Measurements from ENCODE around the gene ATOSB. TPM values are rescaled to one million over a fixed set of nuclear protein-coding genes. Genes with fewer than 3 reads are reported as not detected.
A peak's percentile ranks its signal among the peaks of the same experiment; 100 is the strongest.

ATOSB gene
- total RNA-seq, 1 experiment from 2014 or later = 10.2 TPM

DNA sequence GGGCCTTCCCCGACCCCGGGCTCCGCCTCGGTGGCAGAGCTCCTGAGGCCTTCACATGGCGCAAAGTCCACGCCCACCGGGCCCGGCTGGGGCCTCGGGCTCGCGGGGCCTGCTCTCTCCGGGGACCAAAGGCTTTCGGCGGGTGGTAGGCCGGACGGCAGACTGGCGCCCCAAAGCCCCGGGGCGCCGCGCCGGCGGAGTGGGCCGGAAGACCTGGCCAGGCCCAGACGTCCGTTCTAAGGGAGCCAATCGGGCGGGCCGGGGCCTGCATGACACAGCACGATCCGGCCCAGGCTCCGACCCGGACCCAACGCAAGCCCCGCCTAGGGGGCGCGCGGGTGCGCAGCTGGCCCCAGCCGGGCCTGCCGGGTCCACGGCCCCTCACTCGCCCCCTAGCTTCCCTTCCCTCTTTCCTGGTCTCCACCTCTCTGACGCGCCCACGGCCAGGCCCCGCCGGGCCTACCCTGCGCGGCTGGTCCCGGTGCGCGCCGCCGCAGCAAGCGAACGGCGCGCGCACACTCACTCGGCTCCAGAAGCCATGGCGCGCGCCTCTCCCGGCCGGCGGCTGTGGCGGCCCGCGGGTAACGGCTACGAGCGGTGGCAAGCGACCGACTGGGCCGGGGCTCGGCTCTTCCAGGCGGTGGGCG, 43.7 kb downstream of the ATOSB start:
- TF ChIP-seq, protein P1, sequence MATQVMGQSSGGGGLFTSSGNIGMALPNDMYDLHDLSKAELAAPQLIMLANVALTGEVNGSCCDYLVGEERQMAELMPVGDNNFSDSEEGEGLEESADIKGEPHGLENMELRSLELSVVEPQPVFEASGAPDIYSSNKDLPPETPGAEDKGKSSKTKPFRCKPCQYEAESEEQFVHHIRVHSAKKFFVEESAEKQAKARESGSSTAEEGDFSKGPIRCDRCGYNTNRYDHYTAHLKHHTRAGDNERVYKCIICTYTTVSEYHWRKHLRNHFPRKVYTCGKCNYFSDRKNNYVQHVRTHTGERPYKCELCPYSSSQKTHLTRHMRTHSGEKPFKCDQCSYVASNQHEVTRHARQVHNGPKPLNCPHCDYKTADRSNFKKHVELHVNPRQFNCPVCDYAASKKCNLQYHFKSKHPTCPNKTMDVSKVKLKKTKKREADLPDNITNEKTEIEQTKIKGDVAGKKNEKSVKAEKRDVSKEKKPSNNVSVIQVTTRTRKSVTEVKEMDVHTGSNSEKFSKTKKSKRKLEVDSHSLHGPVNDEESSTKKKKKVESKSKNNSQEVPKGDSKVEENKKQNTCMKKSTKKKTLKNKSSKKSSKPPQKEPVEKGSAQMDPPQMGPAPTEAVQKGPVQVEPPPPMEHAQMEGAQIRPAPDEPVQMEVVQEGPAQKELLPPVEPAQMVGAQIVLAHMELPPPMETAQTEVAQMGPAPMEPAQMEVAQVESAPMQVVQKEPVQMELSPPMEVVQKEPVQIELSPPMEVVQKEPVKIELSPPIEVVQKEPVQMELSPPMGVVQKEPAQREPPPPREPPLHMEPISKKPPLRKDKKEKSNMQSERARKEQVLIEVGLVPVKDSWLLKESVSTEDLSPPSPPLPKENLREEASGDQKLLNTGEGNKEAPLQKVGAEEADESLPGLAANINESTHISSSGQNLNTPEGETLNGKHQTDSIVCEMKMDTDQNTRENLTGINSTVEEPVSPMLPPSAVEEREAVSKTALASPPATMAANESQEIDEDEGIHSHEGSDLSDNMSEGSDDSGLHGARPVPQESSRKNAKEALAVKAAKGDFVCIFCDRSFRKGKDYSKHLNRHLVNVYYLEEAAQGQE (IDR thresholded peaks at IDR 0.05; ENCODE audit: low read depth) = no peak
- TF ChIP-seq, protein P2, sequence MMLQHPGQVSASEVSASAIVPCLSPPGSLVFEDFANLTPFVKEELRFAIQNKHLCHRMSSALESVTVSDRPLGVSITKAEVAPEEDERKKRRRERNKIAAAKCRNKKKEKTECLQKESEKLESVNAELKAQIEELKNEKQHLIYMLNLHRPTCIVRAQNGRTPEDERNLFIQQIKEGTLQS (IDR thresholded peaks at IDR 0.05) = no peak
- TF ChIP-seq TCF7L2 (IDR thresholded peaks at IDR 0.05; ENCODE audit: borderline replicate concordance, extremely low read depth, insufficient read depth, insufficient read length) = no peak
- peak; percentile 100 for TF ChIP-seq ZFX (IDR thresholded peaks at IDR 0.05)
- no peak for TF ChIP-seq SP1 (IDR thresholded peaks at IDR 0.05; ENCODE audit: low read depth)
- no peak for TF ChIP-seq EZH2 (IDR thresholded peaks at IDR 0.05)
- TF ChIP-seq FOSL1 (IDR thresholded peaks at IDR 0.05; ENCODE audit: low read depth) = no peak
- TF ChIP-seq SRF (IDR thresholded peaks at IDR 0.05; ENCODE audit: low read depth) = no peak
- no peak for TF ChIP-seq EGR1 (IDR thresholded peaks at IDR 0.05; ENCODE audit: low read depth)
- TF ChIP-seq, protein P3, sequence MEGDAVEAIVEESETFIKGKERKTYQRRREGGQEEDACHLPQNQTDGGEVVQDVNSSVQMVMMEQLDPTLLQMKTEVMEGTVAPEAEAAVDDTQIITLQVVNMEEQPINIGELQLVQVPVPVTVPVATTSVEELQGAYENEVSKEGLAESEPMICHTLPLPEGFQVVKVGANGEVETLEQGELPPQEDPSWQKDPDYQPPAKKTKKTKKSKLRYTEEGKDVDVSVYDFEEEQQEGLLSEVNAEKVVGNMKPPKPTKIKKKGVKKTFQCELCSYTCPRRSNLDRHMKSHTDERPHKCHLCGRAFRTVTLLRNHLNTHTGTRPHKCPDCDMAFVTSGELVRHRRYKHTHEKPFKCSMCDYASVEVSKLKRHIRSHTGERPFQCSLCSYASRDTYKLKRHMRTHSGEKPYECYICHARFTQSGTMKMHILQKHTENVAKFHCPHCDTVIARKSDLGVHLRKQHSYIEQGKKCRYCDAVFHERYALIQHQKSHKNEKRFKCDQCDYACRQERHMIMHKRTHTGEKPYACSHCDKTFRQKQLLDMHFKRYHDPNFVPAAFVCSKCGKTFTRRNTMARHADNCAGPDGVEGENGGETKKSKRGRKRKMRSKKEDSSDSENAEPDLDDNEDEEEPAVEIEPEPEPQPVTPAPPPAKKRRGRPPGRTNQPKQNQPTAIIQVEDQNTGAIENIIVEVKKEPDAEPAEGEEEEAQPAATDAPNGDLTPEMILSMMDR (IDR thresholded peaks at IDR 0.05 in 2 of 3, conservative IDR thresholded peaks at IDR 0.05 in 1 of 3; ENCODE audit: borderline replicate concordance in 1 of 3, insufficient read depth in 1 of 3, low read depth in 2 of 3, low read length in 2 of 3) = peak in 1 of 3 experiments; percentile 29; a peak in 1 of 6 replicates
- TF ChIP-seq SIN3A (IDR thresholded peaks at IDR 0.05; ENCODE audit: low read depth) = no peak
- no peak for TF ChIP-seq RAD21 (IDR thresholded peaks at IDR 0.05; ENCODE audit: low read depth)
- TF ChIP-seq POLR2A (IDR thresholded peaks at IDR 0.05; ENCODE audit: borderline replicate concordance, extremely low read depth, insufficient read depth, insufficient read length) = no peak
- TF ChIP-seq, protein P4, sequence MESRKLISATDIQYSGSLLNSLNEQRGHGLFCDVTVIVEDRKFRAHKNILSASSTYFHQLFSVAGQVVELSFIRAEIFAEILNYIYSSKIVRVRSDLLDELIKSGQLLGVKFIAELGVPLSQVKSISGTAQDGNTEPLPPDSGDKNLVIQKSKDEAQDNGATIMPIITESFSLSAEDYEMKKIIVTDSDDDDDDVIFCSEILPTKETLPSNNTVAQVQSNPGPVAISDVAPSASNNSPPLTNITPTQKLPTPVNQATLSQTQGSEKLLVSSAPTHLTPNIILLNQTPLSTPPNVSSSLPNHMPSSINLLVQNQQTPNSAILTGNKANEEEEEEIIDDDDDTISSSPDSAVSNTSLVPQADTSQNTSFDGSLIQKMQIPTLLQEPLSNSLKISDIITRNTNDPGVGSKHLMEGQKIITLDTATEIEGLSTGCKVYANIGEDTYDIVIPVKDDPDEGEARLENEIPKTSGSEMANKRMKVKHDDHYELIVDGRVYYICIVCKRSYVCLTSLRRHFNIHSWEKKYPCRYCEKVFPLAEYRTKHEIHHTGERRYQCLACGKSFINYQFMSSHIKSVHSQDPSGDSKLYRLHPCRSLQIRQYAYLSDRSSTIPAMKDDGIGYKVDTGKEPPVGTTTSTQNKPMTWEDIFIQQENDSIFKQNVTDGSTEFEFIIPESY (IDR thresholded peaks at IDR 0.05; ENCODE audit: extremely low read depth, insufficient replicate concordance, low read length) = no peak
- H4K20me1 ChIP-seq (ENCODE audit: insufficient read depth) = peaks cover 25% of the 10 kb centered on the region; the same call in 1 of the 2 replicates
- intact Hi-C loops (cut with micrococcal nuclease) = loop anchor here (2.0 kb wide), 1 partner anchor 39 kb away; no protein-coding TSS in a partner anchor
- peak overlapping the region; percentile 97 for H3K9ac ChIP-seq (ENCODE audit: low read length)
- RAD21 ChIA-PET (ENCODE audit: low non-redundant PET in 1 of 2, low total read pairs in 2 of 2, uncharacterized antibody in 2 of 2, unreplicated experiment in 2 of 2) = no interaction called here
- no peaks in the 10 kb centered on the region for H3K27me3 ChIP-seq (ENCODE audit: insufficient read depth, low read length)
- no TSS peak for BruUV-seq (replicated peaks)
- H3K4me2 ChIP-seq (ENCODE audit: low read length) = peak overlapping the region; percentile 81
- no peaks in the 10 kb centered on the region for H3K9me2 ChIP-seq (ENCODE audit: insufficient read depth)
- no peaks in the 10 kb centered on the region for H3K9me3 ChIP-seq (ENCODE audit: control insufficient read depth in 1 of 2, insufficient read depth in 1 of 2, low read depth in 1 of 2, low read length in 2 of 2)
- peaks cover 64% of the 10 kb centered on the region for H3K79me2 ChIP-seq (ENCODE audit: insufficient read depth, low read length)
- H2AFZ ChIP-seq (ENCODE audit: low read depth, low read length, poor library complexity, severe bottlenecking) = no peak overlapping the region
- peak overlapping the region; percentile 92 to 95 for H3K4me3 ChIP-seq (replicated peaks in 1 of 2; ENCODE audit: low read depth in 1 of 2, low read length in 2 of 2)
- H3K36me3 ChIP-seq (ENCODE audit: control insufficient read depth in 1 of 2, insufficient read depth in 2 of 2, low read length in 2 of 2) = peaks cover 18 to 62% of the 10 kb centered on the region in 2 experiments
- peak overlapping the region; percentile 100 for H3K27ac ChIP-seq (ENCODE audit: low read depth, low read length)
- H3K4me1 ChIP-seq (ENCODE audit: control insufficient read depth in 1 of 2, insufficient read depth in 2 of 2, low read length in 2 of 2) = peaks cover 11 to 24% of the 10 kb centered on the region in 2 experiments
- ATAC-seq (peak; percentile 75), DNase-seq (ENCODE audit: low read depth, low spot score) (peak; percentile 62)
- CTCF ChIA-PET = interaction anchor here (0.8 to 2.9 kb wide), 7 partner anchors 15 to 172 kb away, joined by 3 to 13 read pairs (median 3); partner anchors contain the start of genes ATOSB, DNAJB5 and PIGO
- POLR2A ChIA-PET = interaction anchor here (0.7 to 1.8 kb wide), 9 partner anchors 8 to 619 kb away, joined by 3 to 11 read pairs (median 3); partner anchors contain the start of genes ATOSB and FANCG

All from HCT116 (cell line).